Epithelial cell of proximal tubule (primary cell): ENCODE measurements around the gene OPN1LW. TPM values are rescaled to one million over a fixed set of nuclear protein-coding genes. Genes with fewer than 3 reads are reported as not detected.
"Not testable (repeated sequence)": the region's sequence is repeated elsewhere in the genome, so short reads cannot be mapped to it uniquely, and the experiment has no call there.

Experiments used
- DNase-seq: peaks from one replicate; pipeline ENCODE4 v3.0.0-alpha.2; 2011; ENCODE audit warnings: low read depth
- H3K4me3 ChIP-seq: 2 replicates; pipeline ENCODE4 v1.5.1; 2011; ENCODE audit warnings: low read depth, mild to moderate bottlenecking, low read length
- CTCF ChIP-seq: conservative IDR thresholded peaks from 2 replicates; pipeline ENCODE4 v1.5.1; 2012; ENCODE audit warnings: low read depth, mild to moderate bottlenecking, low read length
- total RNA-seq: library from RNA; depleted of rRNA; stranded (reverse); fragments of >200 nt; gene quantifications from 2 replicates; pipeline ENCODE4 v1.2.3, GENCODE V29; 2015

The OPN1LW gene
- not detected in 2 replicates for total RNA-seq

GRCh38 chrX:154144010-154144409 is at the start of gene OPN1LW:
Gene OPN1LW, plus strand, starts transcription at chrX:154144243. Its CDS starts 41 bp downstream, at chrX:154144284.
- H3K4me3 ChIP-seq, DNase-seq: not testable (repeated sequence)

- no peak overlapping the region for H3K4me3 ChIP-seq
- no peak for DNase-seq
- TF ChIP-seq CTCF = no peak
Measured at GRCh38 chrX:154094833-154095232, 49.2 kb upstream of the OPN1LW start.

GRCh38 chrX:154096140-154097002 is 47.7 kb upstream of the OPN1LW start:
- no peak for DNase-seq
- TF ChIP-seq CTCF = no peak
- H3K4me3 ChIP-seq = peak overlapping the region; percentile 72

- no peak for TF ChIP-seq CTCF
- DNase-seq = no peak
- H3K4me3 ChIP-seq = peak overlapping the region; percentile 72
Measured at GRCh38 chrX:154097003-154097588, 46.9 kb upstream of the OPN1LW start.

GRCh38 chrX:154097589-154098541 is 46.2 kb upstream of the OPN1LW start, which contains the start of gene MECP2:
Gene MECP2, minus strand, starts transcription at chrX:154097717.
- peak within 1 kb of the TSS; percentile 72 for H3K4me3 ChIP-seq
- TF ChIP-seq CTCF = no peak
- DNase-seq = peak; percentile 22

- no peak for TF ChIP-seq CTCF
- no peak for DNase-seq
- H3K4me3 ChIP-seq = no peak overlapping the region
Measured at GRCh38 chrX:154098551-154098950, 45.5 kb upstream of the OPN1LW start.

- no peak for TF ChIP-seq CTCF
- H3K4me3 ChIP-seq = no peak overlapping the region
- no peak for DNase-seq
Measured at GRCh38 chrX:154113729-154114128, 30.3 kb upstream of the OPN1LW start.
